Kidney tubule cell (primary cell): ENCODE data around the gene RASGRP1.

ENCODE experiments used
- DNase-seq: peaks from one replicate; pipeline ENCODE4 v3.0.0-alpha.2; 2018; ENCODE audit warnings: low spot score

The RASGRP1 gene

GRCh38 chr15:38565287-38565670 lies 665 bp upstream of the RASGRP1 start:
- DNase-seq, result no peak

GRCh38 chr15:38563723-38564519 lies 693 bp downstream of the RASGRP1 start:
- peak; percentile 73 for DNase-seq

DNA sequence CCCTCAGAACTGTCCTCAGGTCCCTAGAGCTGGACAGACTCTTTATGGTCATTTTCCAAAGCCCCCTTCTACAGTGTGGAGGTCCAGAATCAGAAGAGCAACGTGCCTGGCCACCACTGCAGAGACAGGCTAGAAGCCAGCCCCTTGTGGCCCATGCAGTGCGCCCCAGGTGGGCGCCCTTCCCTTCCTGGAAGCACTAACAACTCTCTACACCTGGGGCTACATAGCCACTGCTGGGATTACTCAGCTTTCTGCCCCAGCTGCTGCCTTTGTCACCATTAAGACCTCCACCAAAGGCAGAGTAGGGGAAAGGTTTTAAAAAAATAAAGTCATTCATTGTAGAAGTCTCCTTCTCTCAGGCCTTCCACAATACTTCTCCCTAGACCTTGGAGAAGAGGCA lies 2.3 kb downstream of the RASGRP1 start:
- no peak for DNase-seq

DNA sequence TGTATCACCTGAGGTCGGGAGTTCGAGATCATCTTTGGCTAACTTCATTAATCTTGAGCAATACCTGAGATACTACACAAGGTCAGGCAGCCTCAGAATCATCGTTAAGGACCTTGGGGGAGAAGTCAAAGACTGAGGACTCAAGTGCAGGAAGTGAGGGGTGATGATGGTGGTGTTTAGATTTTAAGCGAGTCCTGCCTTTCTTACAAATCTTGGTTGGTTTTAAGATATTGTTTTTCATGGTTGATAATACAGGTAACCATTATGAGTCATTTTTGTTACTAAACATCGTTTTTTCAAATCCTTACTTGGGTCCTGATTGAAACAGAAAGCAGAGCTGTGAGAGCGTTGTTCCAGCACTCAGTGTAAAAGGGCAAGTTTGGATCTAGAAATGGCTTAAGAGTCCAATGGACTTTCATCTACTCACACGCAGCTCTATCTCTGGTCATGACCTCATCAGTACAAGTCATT lies 4.1 kb downstream of the RASGRP1 start:
- DNase-seq, result no peak

- DNase-seq, result no peak
These were observed 4.8 kb downstream of the RASGRP1 start for GRCh38 chr15:38559636-38560307.

GRCh38 chr15:38559131-38559530 lies 5.5 kb downstream of the RASGRP1 start:
- no peak for DNase-seq

DNA sequence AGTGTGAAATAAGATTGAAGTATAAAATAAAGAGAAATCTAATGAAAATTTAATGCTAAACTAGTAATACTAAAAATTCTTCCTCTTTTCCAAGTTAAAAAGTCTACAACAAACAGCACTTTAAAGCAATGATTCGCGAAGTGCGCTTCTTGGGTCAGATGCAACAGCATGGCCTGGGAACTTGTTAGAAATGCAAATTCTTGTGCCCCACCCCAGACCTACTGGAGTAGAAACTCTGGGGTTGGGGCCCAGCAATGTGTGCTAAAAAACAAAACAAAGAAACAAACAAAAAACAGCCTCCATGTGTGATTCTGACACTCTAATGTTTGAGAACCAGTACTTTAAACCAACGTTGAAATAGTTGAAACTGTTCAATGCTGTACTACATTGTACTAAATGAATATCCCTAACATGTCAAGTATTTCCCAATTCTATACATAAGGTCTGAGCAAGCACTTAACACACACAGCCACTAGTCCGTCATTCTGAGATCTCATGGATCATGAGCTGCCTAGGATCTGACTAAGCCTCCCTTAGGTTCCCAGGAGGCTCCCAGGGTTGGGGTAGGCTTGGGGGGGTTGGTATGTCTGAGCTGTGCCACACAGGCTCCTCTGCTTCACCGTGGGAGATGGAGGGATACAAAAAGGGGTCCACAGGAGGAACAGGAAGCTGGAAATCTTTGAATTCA lies 6.1 kb downstream of the RASGRP1 start:
- peak; percentile 33 for DNase-seq

- no peak for DNase-seq
These were observed 6.7 kb downstream of the RASGRP1 start for GRCh38 chr15:38557921-38558320.

- DNase-seq, result peak; percentile 86
These were observed 8.8 kb downstream of the RASGRP1 start for GRCh38 chr15:38555686-38556334.

- DNase-seq, result peak; percentile 88
These were observed 10.3 kb downstream of the RASGRP1 start for GRCh38 chr15:38554354-38554753.

DNA sequence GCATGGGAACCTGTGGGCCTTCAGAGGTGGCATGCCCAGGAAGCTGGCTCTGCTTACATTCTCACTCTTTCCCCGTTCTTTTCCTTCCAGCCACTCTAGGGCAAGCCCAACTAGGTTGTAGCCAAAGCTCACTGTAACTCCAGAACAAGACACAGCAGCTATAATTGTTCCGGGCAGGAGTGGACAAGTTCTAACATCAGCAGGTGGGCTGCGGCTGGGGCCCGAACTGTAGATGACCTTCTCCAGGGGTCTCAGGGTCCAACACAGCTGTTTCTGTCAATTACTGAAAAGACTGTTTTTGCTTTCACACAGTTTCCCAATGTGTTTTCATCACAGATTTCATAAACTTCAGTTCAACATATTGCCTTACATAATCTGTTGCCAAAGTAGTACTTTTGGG lies 11.5 kb downstream of the RASGRP1 start:
- no peak for DNase-seq

DNA sequence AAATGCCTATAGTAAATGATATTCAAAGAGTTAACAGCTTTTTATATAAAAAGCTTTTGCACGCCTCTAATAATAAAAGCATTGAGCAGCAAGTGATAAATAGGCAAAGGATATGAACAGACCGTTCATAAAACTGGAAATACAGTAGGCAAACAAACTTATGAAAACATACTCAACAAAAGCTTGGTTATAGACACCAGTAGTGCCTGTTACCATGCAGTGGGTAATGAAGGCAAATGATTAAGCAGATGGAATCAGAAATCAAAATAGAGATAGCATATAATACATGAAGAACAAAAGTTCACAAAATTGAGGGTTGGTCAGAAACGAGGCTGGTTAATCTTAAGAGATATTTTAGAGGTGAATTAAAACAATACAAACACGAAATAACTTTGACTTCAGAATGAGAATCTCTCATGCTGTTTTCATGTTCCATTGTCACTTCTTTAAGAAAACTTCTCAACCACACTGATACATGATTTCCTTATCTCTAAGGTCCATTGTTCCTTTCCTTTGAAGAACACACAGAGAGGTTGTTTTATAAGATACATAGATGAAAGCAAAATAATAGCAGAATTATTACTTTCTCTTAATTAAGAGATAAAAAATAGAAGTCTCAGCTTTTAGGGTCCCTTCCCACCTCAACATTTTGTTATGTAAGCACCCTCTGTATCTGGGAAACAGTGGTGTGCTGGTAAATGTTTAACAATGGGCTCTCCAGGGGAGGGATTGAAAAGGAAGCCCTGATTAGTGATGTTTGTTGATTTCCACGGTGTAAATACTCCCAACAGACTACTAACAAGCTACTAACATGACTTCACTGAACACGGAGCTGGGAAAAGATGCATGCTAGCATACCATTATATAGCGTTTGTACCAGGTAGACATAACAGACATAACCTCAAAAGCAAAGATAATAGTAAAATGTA lies 12.6 kb downstream of the RASGRP1 start:
- DNase-seq, result peak; percentile 29

- peak; percentile 67 for DNase-seq
These were observed 15.4 kb downstream of the RASGRP1 start for GRCh38 chr15:38549222-38549621.

DNA sequence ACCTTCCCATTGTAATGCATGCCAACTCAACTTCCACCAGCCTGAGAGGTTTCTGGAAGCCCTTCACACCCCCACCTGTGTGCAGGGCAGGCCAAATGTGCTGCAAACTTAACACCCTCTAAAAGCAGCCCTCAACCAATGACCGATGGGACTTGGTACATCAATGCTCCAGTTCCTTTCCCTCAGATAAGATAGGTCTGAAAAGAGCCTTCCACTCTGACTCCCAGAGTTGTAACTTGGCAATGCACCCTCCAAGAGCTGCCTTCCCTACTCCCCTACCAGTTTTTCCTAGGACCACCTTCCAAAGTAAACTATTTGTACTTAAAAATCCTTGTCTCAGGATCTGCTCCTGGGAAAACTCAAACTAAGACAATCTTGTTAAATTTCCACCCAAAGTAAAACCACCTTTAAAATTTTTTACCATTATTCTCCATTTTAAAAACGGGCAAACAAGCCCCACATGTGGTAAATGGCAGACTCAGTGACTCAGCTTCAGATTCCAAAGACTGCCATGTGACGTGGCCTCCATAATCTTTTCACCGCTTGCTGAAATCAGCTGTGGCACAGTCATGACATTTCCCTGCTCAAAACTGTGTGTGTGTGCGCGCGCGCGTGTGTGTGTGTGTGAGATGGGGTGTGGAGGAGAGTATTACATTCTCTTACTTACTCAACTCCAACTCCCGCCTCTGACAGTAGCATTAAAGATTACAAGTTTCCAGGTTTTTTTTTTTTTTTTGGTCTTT lies 17.2 kb downstream of the RASGRP1 start:
- no peak for DNase-seq

DNA sequence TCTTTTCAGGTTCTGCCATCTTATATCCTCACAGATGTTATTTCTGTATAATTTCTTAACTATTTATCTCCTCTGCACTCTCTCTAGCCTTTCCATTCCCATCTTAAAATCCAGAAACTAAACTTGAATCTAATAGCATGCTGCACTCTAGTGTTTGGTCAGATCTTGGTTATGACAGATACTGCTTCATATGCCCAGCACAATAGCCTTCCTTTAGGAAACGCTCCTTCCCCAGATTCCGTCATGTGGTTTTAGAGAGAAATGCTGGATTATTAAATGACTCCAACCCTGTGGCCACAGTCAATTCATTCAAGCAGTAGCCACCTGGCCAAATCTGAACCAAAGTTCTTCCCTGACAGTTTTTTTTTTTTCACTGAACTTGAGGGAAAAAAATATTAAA lies 19.4 kb downstream of the RASGRP1 start:
- DNase-seq, result no peak

GRCh38 chr15:38541026-38541425 lies 23.6 kb downstream of the RASGRP1 start:
- no peak for DNase-seq

GRCh38 chr15:38540510-38540909 lies 24.1 kb downstream of the RASGRP1 start:
- no peak for DNase-seq

- DNase-seq, result no peak
These were observed 25.6 kb downstream of the RASGRP1 start for GRCh38 chr15:38539008-38539343.

GRCh38 chr15:38538328-38539007 lies 26.1 kb downstream of the RASGRP1 start:
- no peak for DNase-seq

- DNase-seq, result peak; percentile 96
These were observed 28.4 kb downstream of the RASGRP1 start for GRCh38 chr15:38536201-38536676.
